Smooth muscle cell (in vitro differentiated cells): Measurements from ENCODE around the gene TMEM250. TPM values are rescaled to one million over a fixed set of nuclear protein-coding genes. Genes with fewer than 3 reads are reported as not detected.

Experiments
- DNase-seq: peaks from one replicate; lab custom pipeline; 2025; ENCODE audit not compliant: unreplicated experiment; lab: John Stamatoyannopoulos, UW
- H2AFZ ChIP-seq: fragments of 200-600 bp; sonication (generic); 2 replicates; pipeline ENCODE4 v1.6.0; 2016; ENCODE audit warnings: antibody characterized with exemption, low read depth, mild to moderate bottlenecking
- H3F3A ChIP-seq: fragments of 200-600 bp; sonication (generic); 2 replicates; pipeline ENCODE4 v1.6.0; 2017; ENCODE audit warnings: antibody characterized with exemption, low read depth
- H3K27ac ChIP-seq: fragments of 200-600 bp; sonication (generic); 2 replicates; pipeline ENCODE4 v1.5.1; 2016; ENCODE audit warnings: low read depth, mild to moderate bottlenecking
- H3K27me3 ChIP-seq: fragments of 200-600 bp; sonication (generic); 2 replicates; pipeline ENCODE4 v1.6.1; 2016; ENCODE audit warnings: low read depth, mild to moderate bottlenecking
- H3K36me3 ChIP-seq: fragments of 200-600 bp; sonication (generic); 2 replicates; pipeline ENCODE4 v1.5.1; 2016; ENCODE audit warnings: low read depth
- H3K4me1 ChIP-seq: fragments of 200-600 bp; sonication (generic); 2 replicates; pipeline ENCODE4 v1.5.1; 2016; ENCODE audit warnings: low read depth
- H3K4me2 ChIP-seq: fragments of 200-600 bp; sonication (generic); 2 replicates; pipeline ENCODE4 v1.6.0; 2016; ENCODE audit warnings: mild to moderate bottlenecking
- H3K4me3 ChIP-seq: fragments of 200-600 bp; sonication (generic); 2 replicates; pipeline ENCODE4 v1.5.1; 2016; ENCODE audit warnings: mild to moderate bottlenecking
- H3K79me2 ChIP-seq: fragments of 200-600 bp; sonication (generic); 2 replicates; pipeline ENCODE4 v1.6.0; 2016; ENCODE audit warnings: low read depth, mild to moderate bottlenecking
- H3K9ac ChIP-seq: fragments of 200-600 bp; sonication (generic); 2 replicates; pipeline ENCODE4 v1.6.0; 2016; ENCODE audit warnings: low read depth
- H3K9me3 ChIP-seq: fragments of 200-600 bp; sonication (generic); replicated peaks from 2 replicates; pipeline ENCODE4 v1.5.1; 2016; ENCODE audit warnings: low read depth
- H4K20me1 ChIP-seq: fragments of 200-600 bp; sonication (generic); 2 replicates; pipeline ENCODE4 v1.6.0; 2016; ENCODE audit warnings: low read depth
- WGBS: methylation state at CpG from one replicate; pipeline ENCODE4 v1.1.7; 2016; ENCODE audit warnings: low lambda C conversion rate; 5-methylcytosine and 5-hydroxymethylcytosine counted together
- polyA plus RNA-seq: library from polyadenylated mRNA; unstranded; fragments of >200 nt; fragmentation: Nextera tagmentation; extraction: Ambion mirVana; gene quantifications from 2 replicates; pipeline ENCODE4 v1.2.1, GENCODE V29; 2016
- total RNA-seq: library from RNA; depleted of rRNA; stranded (reverse); fragments of >200 nt; gene quantifications from 2 replicates; pipeline ENCODE4 v1.2.3, GENCODE V29; 2014
- TF ChIP-seq, protein P1 (sequence below): fragments of 200-600 bp; sonication (generic); IDR thresholded peaks from 2 replicates; pipeline ENCODE4 v1.5.1; 2017; ENCODE audit warnings: borderline replicate concordance, mild to moderate bottlenecking, antibody characterized with exemption; ENCODE audit not compliant: insufficient read depth, poor library complexity, severe bottlenecking

TMEM250 gene
- total and polyA plus RNA-seq, 2 experiments from 2014 or later = 26.7 to 38.2 TPM

DNA sequence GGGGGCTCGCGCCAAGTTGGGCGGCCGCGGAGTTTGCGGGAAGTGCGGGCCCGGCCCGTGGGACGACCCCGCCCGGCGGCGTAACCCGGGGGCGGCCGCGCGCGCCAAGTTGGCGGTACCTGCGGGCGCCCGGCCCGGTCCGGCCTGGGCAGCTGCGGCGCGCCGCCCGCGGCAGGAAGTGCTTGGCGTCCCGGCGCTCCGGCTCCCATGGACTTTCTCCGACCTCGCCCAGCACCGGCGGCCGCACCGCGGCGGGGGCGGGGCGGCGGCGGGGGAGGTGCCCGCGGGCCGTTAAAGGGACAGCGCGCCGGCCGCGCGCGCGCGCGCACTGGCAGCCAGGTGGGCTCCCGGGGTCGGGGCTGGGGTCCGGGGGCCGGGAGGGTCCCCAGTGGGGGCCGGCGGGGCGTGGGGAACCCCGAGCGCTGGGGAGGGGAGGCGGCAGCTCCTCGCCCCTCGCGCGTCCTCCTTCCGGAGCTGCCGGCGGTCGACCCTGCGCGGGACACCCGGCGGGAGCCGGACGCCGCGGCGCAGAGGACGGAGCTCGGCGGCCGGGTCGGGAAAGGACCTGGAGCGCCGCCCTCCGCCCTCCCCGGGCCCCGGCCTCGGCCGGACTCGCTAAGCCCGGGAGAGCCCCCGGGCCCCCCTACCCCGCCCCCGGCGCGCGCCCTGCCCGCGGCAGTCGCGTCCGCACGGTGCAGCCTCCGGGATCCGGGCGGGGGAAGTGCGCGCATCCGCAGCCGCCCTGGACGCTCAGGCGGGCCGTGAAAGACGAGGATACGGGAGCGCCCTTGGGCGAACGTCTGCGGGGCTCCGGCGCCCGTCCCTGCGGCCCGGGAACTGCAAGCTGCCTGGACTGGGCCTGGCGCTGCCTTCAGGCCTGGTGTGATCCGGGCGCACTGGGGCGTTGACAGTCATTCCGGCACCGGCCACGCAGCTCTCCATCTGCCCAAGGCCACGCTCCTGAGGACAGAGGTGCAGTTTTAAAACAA is 23.3 kb downstream of the TMEM250 start, which contains the start of gene NACC2:
Gene NACC2 (minus strand): TSS at position 220 of the 989 bp plus-strand sequence. CDS start 44,768 bp downstream, outside the sequence.
- Histone ChIP-seq H3K79me2 (peaks cover 42% of the 10 kb centered on the region), H3F3A (no peaks in the 10 kb centered on the region), H3K36me3 (no peaks in the 10 kb centered on the region), H3K27me3 (no peaks in the 10 kb centered on the region), H3K4me1 (peaks cover 22% of the 10 kb centered on the region), H2AFZ (peak within 1 kb of the TSS; percentile 58), H3K27ac (peak within 1 kb of the TSS; percentile 53), H3K4me3 (peak within 1 kb of the TSS; percentile 90), H3K9ac (peak within 1 kb of the TSS; percentile 72), H3K4me2 (peak within 1 kb of the TSS; percentile 100), H3K9me3 (no peaks in the 10 kb centered on the region), H4K20me1 (peaks cover 37% of the 10 kb centered on the region)
- WGBS = 28% methylated on average over 10 of the region's 143 CpGs
- no peak for DNase-seq
- TF ChIP-seq, protein P1, sequence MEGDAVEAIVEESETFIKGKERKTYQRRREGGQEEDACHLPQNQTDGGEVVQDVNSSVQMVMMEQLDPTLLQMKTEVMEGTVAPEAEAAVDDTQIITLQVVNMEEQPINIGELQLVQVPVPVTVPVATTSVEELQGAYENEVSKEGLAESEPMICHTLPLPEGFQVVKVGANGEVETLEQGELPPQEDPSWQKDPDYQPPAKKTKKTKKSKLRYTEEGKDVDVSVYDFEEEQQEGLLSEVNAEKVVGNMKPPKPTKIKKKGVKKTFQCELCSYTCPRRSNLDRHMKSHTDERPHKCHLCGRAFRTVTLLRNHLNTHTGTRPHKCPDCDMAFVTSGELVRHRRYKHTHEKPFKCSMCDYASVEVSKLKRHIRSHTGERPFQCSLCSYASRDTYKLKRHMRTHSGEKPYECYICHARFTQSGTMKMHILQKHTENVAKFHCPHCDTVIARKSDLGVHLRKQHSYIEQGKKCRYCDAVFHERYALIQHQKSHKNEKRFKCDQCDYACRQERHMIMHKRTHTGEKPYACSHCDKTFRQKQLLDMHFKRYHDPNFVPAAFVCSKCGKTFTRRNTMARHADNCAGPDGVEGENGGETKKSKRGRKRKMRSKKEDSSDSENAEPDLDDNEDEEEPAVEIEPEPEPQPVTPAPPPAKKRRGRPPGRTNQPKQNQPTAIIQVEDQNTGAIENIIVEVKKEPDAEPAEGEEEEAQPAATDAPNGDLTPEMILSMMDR = no peak

DNA sequence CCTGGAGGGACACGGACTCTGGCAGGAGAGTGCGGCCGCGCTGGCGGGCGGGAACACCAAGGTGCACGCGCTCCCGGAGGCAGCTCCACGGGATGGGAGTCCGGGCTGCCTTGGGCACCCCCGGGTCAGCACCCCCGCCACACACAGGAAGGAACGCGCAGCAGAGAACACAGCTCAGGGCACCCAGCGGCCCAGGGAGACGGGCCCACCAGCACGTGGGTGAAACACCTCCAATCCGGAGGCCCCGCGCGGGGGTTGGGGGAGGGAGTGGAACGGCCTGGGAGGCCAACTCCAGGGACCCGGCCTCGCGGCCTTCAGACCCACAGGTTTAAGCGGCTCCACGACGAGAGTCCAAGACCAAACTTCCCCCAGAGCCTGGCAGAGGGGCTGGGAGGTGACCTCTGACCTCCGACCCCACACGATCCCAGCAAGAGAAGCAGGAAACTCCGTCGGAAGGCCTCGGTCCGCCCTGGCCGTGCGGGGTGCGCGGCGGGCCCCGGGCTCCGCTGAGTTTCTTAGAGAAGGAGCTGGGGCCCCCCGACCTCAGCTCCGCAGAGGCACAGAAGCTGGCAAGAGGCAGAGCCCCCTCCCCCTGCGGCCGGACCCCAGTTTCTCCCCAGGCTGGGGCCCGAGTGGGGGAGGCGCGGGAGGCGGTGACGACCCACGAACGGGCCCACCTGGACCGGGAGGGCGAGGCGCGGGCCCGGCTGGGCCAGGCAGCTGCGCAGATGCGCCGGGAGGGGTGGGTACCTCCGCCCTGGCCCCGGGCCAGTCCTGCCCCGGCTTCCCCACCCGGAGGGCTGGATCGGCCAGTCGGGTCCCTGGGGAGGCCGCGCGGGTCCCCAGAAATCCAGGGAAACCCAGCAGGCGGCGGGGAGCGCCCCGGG is 24.4 kb downstream of the TMEM250 start:
- H3K9me3 ChIP-seq = no peaks in the 10 kb centered on the region
- peaks cover 49% of the 10 kb centered on the region for H4K20me1 ChIP-seq
- 4% methylated on average over 55 of the region's 74 CpGs for WGBS
- peaks cover 54% of the 10 kb centered on the region for H3K79me2 ChIP-seq
- H2AFZ ChIP-seq = peak overlapping the region; percentile 30
- H3K36me3 ChIP-seq = no peaks in the 10 kb centered on the region
- TF ChIP-seq, protein P1 = no peak
- DNase-seq = peak; percentile 32
- peak overlapping the region; percentile 53 for H3K27ac ChIP-seq
- H3K4me3 ChIP-seq = peak overlapping the region; percentile 90
- H3K9ac ChIP-seq = peak overlapping the region; percentile 72
- H3K4me2 ChIP-seq = peak overlapping the region; percentile 100
- no peaks in the 10 kb centered on the region for H3F3A ChIP-seq
- no peaks in the 10 kb centered on the region for H3K27me3 ChIP-seq
- peaks cover 16% of the 10 kb centered on the region for H3K4me1 ChIP-seq

GRCh38 chr9:136093346-136093986 is 25.2 kb downstream of the TMEM250 start:
- Histone ChIP-seq H3K9me3 (no peaks in the 10 kb centered on the region), H3K27me3 (no peaks in the 10 kb centered on the region), H3K36me3 (no peaks in the 10 kb centered on the region), H4K20me1 (peaks cover 56% of the 10 kb centered on the region), H3F3A (no peaks in the 10 kb centered on the region), H3K9ac (no peak overlapping the region), H3K79me2 (peaks cover 61% of the 10 kb centered on the region), H3K4me1 (peaks cover 16% of the 10 kb centered on the region), H3K27ac (no peak overlapping the region), H3K4me3 (peak overlapping the region; percentile 90), H2AFZ (no peak overlapping the region), H3K4me2 (peak overlapping the region; percentile 100)
- DNase-seq = no peak
- WGBS = 27% methylated on average over 15 of the region's 16 CpGs
- TF ChIP-seq, protein P1 = no peak
